Fibroblast of lung (primary cell): ENCODE data around the gene DIAPH1. TPM values are rescaled to one million over a fixed set of nuclear protein-coding genes. Genes with fewer than 3 reads are reported as not detected.

ENCODE experiments used
- DNase-seq, 2 donors: peaks; one replicate each; pipeline versions ENCODE4 v3.0.0 to v3.0.0-alpha.2; 2010; ENCODE audit warnings: low read depth in 2 of 2
- H2AFZ ChIP-seq: 2 replicates; pipeline ENCODE4 v1.5.1; 2012; ENCODE audit warnings: low read length, control low read depth, inconsistent platforms
- H3K27ac ChIP-seq: 2 replicates; pipeline ENCODE4 v1.5.1; 2011; ENCODE audit warnings: low read length, control low read depth; ENCODE audit not compliant: insufficient read depth
- H3K27me3 ChIP-seq: 2 replicates; pipeline ENCODE4 v1.5.1; 2011; ENCODE audit warnings: mild to moderate bottlenecking, low read length; ENCODE audit not compliant: control insufficient read depth, insufficient read depth
- H3K36me3 ChIP-seq: 2 replicates; pipeline ENCODE4 v1.5.1; 2011; ENCODE audit warnings: low read length; ENCODE audit not compliant: control insufficient read depth, insufficient read depth
- H3K4me1 ChIP-seq: 2 replicates; pipeline ENCODE4 v1.5.1; 2011; ENCODE audit warnings: low read length; ENCODE audit not compliant: control insufficient read depth, insufficient read depth; ENCODE audit errors: extremely low read depth
- H3K4me2 ChIP-seq: 2 replicates; pipeline ENCODE4 v1.5.1; 2011; ENCODE audit warnings: low read length, control low read depth; ENCODE audit not compliant: insufficient read depth; ENCODE audit errors: extremely low read depth
- H3K4me3 ChIP-seq, 4 experiments: fragments of 200-600 bp in 1 of 4; sonication (generic) in 1 of 4; replicated peaks in 1 of 4; 2 replicates each; pipeline ENCODE4 v1.5.1; 2011 to 2016; ENCODE audit warnings: low read length in 4 of 4, low read depth in 3 of 4, mild to moderate bottlenecking in 3 of 4, control low read depth in 2 of 4, inconsistent platforms in 1 of 4, mixed read lengths in 1 of 4; ENCODE audit not compliant: insufficient read depth in 1 of 4; ENCODE audit errors: control extremely low read depth in 1 of 4
- H3K79me2 ChIP-seq: 2 replicates; pipeline ENCODE4 v1.5.1; 2012; ENCODE audit warnings: mild to moderate bottlenecking, low read length, inconsistent platforms; ENCODE audit not compliant: control insufficient read depth, insufficient read depth
- H3K9ac ChIP-seq: 2 replicates; pipeline ENCODE4 v1.5.1; 2011; ENCODE audit warnings: mild to moderate bottlenecking, low read length, control low read depth; ENCODE audit not compliant: insufficient read depth
- H3K9me3 ChIP-seq: 2 replicates; pipeline ENCODE4 v1.5.1; 2012; ENCODE audit warnings: low read depth, low read length; ENCODE audit not compliant: control insufficient read depth, insufficient read depth
- H4K20me1 ChIP-seq: 2 replicates; pipeline ENCODE4 v1.5.1; 2011; ENCODE audit warnings: low read length; ENCODE audit not compliant: control insufficient read depth, insufficient read depth; ENCODE audit errors: extremely low read depth
- EZH2 ChIP-seq: IDR thresholded peaks from 2 replicates; pipeline ENCODE4 v1.5.1; 2012; ENCODE audit warnings: low read length, control low read depth, mild to moderate bottlenecking; ENCODE audit errors: missing control alignments
- polyA plus RNA-seq, 2 donors: library from polyadenylated mRNA; depleted of rRNA in 1 of 2; stranded (reverse) in 1 of 2; unstranded in 1 of 2; fragments of >200 nt; gene quantifications; 2 replicates each; pipeline ENCODE4 v1.2.1, GENCODE V29; 2011 to 2012; ENCODE audit warnings: missing spikeins in 1 of 2
- total RNA-seq: library from RNA; depleted of rRNA; stranded (reverse); fragments of >200 nt; gene quantifications from 2 replicates; pipeline ENCODE4 v1.2.1, GENCODE V29; 2014
- TF ChIP-seq, protein P1 (sequence below), 2 donors: IDR thresholded peaks in 1 of 2; conservative IDR thresholded peaks in 1 of 2; 1 replicate in 1 of 2; 2 replicates in 1 of 2; pipeline ENCODE4 v1.5.1; 2011 to 2012; ENCODE audit warnings: low read length in 2 of 2, control low read depth in 1 of 2, inconsistent platforms in 1 of 2, low read depth in 1 of 2, mild to moderate bottlenecking in 1 of 2

The DIAPH1 gene
- total and polyA plus RNA-seq, 2 donors (not counting 1 experiment from before 2014, with no cell fraction given) = 21.1 to 30.9 TPM

- Histone ChIP-seq H2AFZ (no peak overlapping the region), H3K79me2 (peaks cover 39% of the 10 kb centered on the region)
Observed at GRCh38 chr5:141598391-141599345, 20.1 kb downstream of the DIAPH1 start.

GRCh38 chr5:141597814-141598213, 21.0 kb downstream of the DIAPH1 start:
- H3K4me1 ChIP-seq = no peaks in the 10 kb centered on the region
- no peak overlapping the region for H3K27ac ChIP-seq

More at GRCh38 chr5:141598391-141599345, 20.1 kb downstream of the DIAPH1 start:
- peak; percentile 27 to 66 for DNase-seq
- Histone ChIP-seq H3K27ac (no peak overlapping the region), H3K4me1 (no peaks in the 10 kb centered on the region), H3K9me3 (no peaks in the 10 kb centered on the region), H3K9ac (no peak overlapping the region), H4K20me1 (no peaks in the 10 kb centered on the region), H3K4me3 (no peak overlapping the region), H3K4me2 (no peak overlapping the region), H3K36me3 (no peaks in the 10 kb centered on the region), H3K27me3 (no peaks in the 10 kb centered on the region)
- TF ChIP-seq, protein P1, sequence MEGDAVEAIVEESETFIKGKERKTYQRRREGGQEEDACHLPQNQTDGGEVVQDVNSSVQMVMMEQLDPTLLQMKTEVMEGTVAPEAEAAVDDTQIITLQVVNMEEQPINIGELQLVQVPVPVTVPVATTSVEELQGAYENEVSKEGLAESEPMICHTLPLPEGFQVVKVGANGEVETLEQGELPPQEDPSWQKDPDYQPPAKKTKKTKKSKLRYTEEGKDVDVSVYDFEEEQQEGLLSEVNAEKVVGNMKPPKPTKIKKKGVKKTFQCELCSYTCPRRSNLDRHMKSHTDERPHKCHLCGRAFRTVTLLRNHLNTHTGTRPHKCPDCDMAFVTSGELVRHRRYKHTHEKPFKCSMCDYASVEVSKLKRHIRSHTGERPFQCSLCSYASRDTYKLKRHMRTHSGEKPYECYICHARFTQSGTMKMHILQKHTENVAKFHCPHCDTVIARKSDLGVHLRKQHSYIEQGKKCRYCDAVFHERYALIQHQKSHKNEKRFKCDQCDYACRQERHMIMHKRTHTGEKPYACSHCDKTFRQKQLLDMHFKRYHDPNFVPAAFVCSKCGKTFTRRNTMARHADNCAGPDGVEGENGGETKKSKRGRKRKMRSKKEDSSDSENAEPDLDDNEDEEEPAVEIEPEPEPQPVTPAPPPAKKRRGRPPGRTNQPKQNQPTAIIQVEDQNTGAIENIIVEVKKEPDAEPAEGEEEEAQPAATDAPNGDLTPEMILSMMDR (conservative IDR thresholded peaks at IDR 0.05 in 1 of 2, IDR thresholded peaks at IDR 0.05 in 1 of 2; ENCODE audit: low read depth in 1 of 2, low read length in 2 of 2) = no peak
- TF ChIP-seq EZH2 = no peak

DNA sequence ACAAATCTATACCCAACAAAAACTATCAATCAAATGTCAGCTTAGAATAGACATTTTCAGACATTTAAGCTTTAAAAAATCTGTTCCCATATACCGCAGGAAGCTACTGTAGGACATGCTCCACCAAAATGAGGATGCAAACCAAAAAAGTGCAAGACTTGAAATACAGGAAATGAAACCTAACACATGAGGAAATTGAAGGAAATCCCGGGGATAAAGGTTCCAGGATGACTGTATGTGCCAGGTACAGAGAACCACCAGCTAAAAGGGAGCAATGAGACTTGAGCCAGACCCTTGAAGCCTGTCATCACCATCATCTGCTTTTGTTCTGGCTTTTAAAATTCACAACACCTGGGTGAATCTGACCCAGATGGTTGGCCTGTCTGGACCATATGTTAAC, 21.4 kb downstream of the DIAPH1 start:
- no peak for TF ChIP-seq EZH2
- TF ChIP-seq, protein P1 (conservative IDR thresholded peaks at IDR 0.05 in 1 of 2, IDR thresholded peaks at IDR 0.05 in 1 of 2; ENCODE audit: low read depth in 1 of 2, low read length in 2 of 2) = no peak
- Histone ChIP-seq H3K79me2 (peaks cover 27% of the 10 kb centered on the region), H4K20me1 (no peaks in the 10 kb centered on the region), H3K27me3 (no peaks in the 10 kb centered on the region), H3K9me3 (no peaks in the 10 kb centered on the region), H3K27ac (no peak overlapping the region), H3K4me1 (no peaks in the 10 kb centered on the region), H3K36me3 (no peaks in the 10 kb centered on the region), H3K4me2 (no peak overlapping the region), H3K4me3 (no peak overlapping the region), H3K9ac (no peak overlapping the region), H2AFZ (no peak overlapping the region)
- DNase-seq = no peak

More at GRCh38 chr5:141597814-141598213, 21.0 kb downstream of the DIAPH1 start:
- Histone ChIP-seq H3K4me3 (no peak overlapping the region), H2AFZ (no peak overlapping the region), H3K9me3 (no peaks in the 10 kb centered on the region), H3K9ac (no peak overlapping the region), H4K20me1 (no peaks in the 10 kb centered on the region), H3K79me2 (peaks cover 32% of the 10 kb centered on the region), H3K4me2 (no peak overlapping the region), H3K36me3 (no peaks in the 10 kb centered on the region), H3K27me3 (no peaks in the 10 kb centered on the region)
- TF ChIP-seq EZH2 = no peak
- TF ChIP-seq, protein P1 (conservative IDR thresholded peaks at IDR 0.05 in 1 of 2, IDR thresholded peaks at IDR 0.05 in 1 of 2; ENCODE audit: low read depth in 1 of 2, low read length in 2 of 2) = no peak
- DNase-seq = no peak
